ENCODE results near the gene EPM2A.

GRCh38 chr6:145736661-145737144 lies 1.4 kb upstream of the EPM2A start:
- no peak for TF ChIP-seq NR2F1 (conservative IDR thresholded peaks at IDR 0.05)
- TF ChIP-seq, protein P1, sequence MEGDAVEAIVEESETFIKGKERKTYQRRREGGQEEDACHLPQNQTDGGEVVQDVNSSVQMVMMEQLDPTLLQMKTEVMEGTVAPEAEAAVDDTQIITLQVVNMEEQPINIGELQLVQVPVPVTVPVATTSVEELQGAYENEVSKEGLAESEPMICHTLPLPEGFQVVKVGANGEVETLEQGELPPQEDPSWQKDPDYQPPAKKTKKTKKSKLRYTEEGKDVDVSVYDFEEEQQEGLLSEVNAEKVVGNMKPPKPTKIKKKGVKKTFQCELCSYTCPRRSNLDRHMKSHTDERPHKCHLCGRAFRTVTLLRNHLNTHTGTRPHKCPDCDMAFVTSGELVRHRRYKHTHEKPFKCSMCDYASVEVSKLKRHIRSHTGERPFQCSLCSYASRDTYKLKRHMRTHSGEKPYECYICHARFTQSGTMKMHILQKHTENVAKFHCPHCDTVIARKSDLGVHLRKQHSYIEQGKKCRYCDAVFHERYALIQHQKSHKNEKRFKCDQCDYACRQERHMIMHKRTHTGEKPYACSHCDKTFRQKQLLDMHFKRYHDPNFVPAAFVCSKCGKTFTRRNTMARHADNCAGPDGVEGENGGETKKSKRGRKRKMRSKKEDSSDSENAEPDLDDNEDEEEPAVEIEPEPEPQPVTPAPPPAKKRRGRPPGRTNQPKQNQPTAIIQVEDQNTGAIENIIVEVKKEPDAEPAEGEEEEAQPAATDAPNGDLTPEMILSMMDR (IDR thresholded peaks at IDR 0.05 in 2 of 3, conservative IDR thresholded peaks at IDR 0.05 in 1 of 3; ENCODE audit: control insufficient read depth in 2 of 3, extremely low read depth in 1 of 3, insufficient read depth in 1 of 3, low read depth in 3 of 3, low read length in 3 of 3): no peak
